Esophagus squamous epithelium (tissue), 5 donors: Measurements from ENCODE around the gene PSME4. TPM values are rescaled to one million over a fixed set of nuclear protein-coding genes. Genes with fewer than 3 reads are reported as not detected.

Source experiments
- DNase-seq: peaks from one replicate; lab custom pipeline; 2025; lab: John Stamatoyannopoulos, UW
- H3K27ac ChIP-seq, 4 donors: fragments of 200-600 bp; sonication (generic); one replicate each; pipeline ENCODE4 v1.5.1; 2016 to 2019; ENCODE audit warnings: mild to moderate bottlenecking in 1 of 4
- H3K27me3 ChIP-seq, 4 donors: fragments of 200-600 bp; sonication (generic); 1 replicate in 3 of 4; 2 replicates in 1 of 4; pipeline versions ENCODE4 v1.5.1 to v1.6.0; 2017 to 2021; ENCODE audit warnings: antibody characterized with exemption in 1 of 4
- H3K36me3 ChIP-seq, 3 donors: fragments of 200-600 bp; sonication (generic); one replicate each; pipeline ENCODE4 v1.5.1; 2016 to 2019
- H3K4me1 ChIP-seq, 3 donors: fragments of 200-600 bp; sonication (generic); one replicate each; pipeline ENCODE4 v1.5.1; 2017 to 2019
- H3K4me3 ChIP-seq, 4 donors: fragments of 200-600 bp; sonication (generic); 1 replicate in 3 of 4; 2 replicates in 1 of 4; pipeline ENCODE4 v1.5.1; 2016 to 2019; ENCODE audit warnings: mild to moderate bottlenecking in 2 of 4, moderate library complexity in 1 of 4
- H3K9me3 ChIP-seq, 3 donors: fragments of 200-600 bp; sonication (generic); one replicate each; pipeline ENCODE4 v1.5.1; 2016 to 2019
- POLR2A ChIP-seq, 4 donors: fragments of 450-650 bp; IDR thresholded peaks; one replicate each; pipeline ENCODE4 v1.6.1; 2017; ENCODE audit warnings: antibody characterized with exemption in 4 of 4, mild to moderate bottlenecking in 4 of 4, moderate library complexity in 3 of 4
- WGBS, 2 donors: methylation state at CpG; one replicate each; pipeline ENCODE4 v1.1.5; 2018; 5-methylcytosine and 5-hydroxymethylcytosine counted together
- intact Hi-C: fragments of 100-400 bp; cut with DNase I; formaldehyde crosslinking; loops from one replicate; pipeline ENCODE4 v1.15.0; 2022
- total RNA-seq, 4 donors: library from RNA; depleted of rRNA; stranded (reverse); fragments of >200 nt; gene quantifications; one replicate each; pipeline ENCODE4 v1.1.0, GENCODE V29; 2016
- TF ChIP-seq, protein P1 (sequence below), 6 experiments: fragments of 450-650 bp in 4 of 6; fragments of 200-600 bp in 2 of 6; sonication (generic) in 2 of 6; IDR thresholded peaks; one replicate each; pipeline ENCODE4 v1.5.1; 2016 to 2019; ENCODE audit warnings: antibody characterized with exemption in 6 of 6, mild to moderate bottlenecking in 4 of 6, moderate library complexity in 4 of 6
- donor health status: DM: yes; HTN: yes; CAD: no.

PSME4 gene
- total RNA-seq, 4 donors from 2014 or later, result 26.0 to 58.9 (median 44.0) TPM

GRCh38 chr2:53867773-53868172, 103.0 kb downstream of the PSME4 start:
- WGBS, 2 donors, result 94 to 95% methylated on average over 2 of the region's 2 CpGs

GRCh38 chr2:53867169-53867568, 103.6 kb downstream of the PSME4 start:
- H3K4me3 ChIP-seq, result no peak overlapping the region
- WGBS, 2 donors, result 90 to 92% methylated on average over 5 of the region's 5 CpGs
- intact Hi-C loops, result no loop called here
- H3K27me3 ChIP-seq, result no peaks in the 10 kb centered on the region
- H3K4me1 ChIP-seq, result no peaks in the 10 kb centered on the region
- H3K27ac ChIP-seq, result no peak overlapping the region
- peaks cover 0 to 94% (median 3%) of the 10 kb centered on the region in 3 donors for H3K36me3 ChIP-seq
- no peak for DNase-seq
- TF ChIP-seq, protein P1, sequence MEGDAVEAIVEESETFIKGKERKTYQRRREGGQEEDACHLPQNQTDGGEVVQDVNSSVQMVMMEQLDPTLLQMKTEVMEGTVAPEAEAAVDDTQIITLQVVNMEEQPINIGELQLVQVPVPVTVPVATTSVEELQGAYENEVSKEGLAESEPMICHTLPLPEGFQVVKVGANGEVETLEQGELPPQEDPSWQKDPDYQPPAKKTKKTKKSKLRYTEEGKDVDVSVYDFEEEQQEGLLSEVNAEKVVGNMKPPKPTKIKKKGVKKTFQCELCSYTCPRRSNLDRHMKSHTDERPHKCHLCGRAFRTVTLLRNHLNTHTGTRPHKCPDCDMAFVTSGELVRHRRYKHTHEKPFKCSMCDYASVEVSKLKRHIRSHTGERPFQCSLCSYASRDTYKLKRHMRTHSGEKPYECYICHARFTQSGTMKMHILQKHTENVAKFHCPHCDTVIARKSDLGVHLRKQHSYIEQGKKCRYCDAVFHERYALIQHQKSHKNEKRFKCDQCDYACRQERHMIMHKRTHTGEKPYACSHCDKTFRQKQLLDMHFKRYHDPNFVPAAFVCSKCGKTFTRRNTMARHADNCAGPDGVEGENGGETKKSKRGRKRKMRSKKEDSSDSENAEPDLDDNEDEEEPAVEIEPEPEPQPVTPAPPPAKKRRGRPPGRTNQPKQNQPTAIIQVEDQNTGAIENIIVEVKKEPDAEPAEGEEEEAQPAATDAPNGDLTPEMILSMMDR (IDR thresholded peaks at IDR 0.05), result no peak
- no peak for TF ChIP-seq POLR2A (IDR thresholded peaks at IDR 0.05)
- no peaks in the 10 kb centered on the region for H3K9me3 ChIP-seq

More at GRCh38 chr2:53867773-53868172, 103.0 kb downstream of the PSME4 start:
- Histone ChIP-seq H3K9me3 (no peaks in the 10 kb centered on the region), H3K4me3 (no peak overlapping the region), H3K36me3 (peaks cover 0 to 96% (median 3%) of the 10 kb centered on the region in 3 donors), H3K27me3 (no peaks in the 10 kb centered on the region), H3K27ac (no peak overlapping the region), H3K4me1 (no peaks in the 10 kb centered on the region)
- TF ChIP-seq, protein P1 (IDR thresholded peaks at IDR 0.05), result no peak
- no peak for TF ChIP-seq POLR2A (IDR thresholded peaks at IDR 0.05)
- intact Hi-C loops, result no loop called here
- no peak for DNase-seq

GRCh38 chr2:53865962-53866361, 104.8 kb downstream of the PSME4 start:
- peaks cover 0 to 82% (median 3%) of the 10 kb centered on the region in 3 donors for H3K36me3 ChIP-seq
- DNase-seq, result no peak
- intact Hi-C loops, result no loop called here

DNA sequence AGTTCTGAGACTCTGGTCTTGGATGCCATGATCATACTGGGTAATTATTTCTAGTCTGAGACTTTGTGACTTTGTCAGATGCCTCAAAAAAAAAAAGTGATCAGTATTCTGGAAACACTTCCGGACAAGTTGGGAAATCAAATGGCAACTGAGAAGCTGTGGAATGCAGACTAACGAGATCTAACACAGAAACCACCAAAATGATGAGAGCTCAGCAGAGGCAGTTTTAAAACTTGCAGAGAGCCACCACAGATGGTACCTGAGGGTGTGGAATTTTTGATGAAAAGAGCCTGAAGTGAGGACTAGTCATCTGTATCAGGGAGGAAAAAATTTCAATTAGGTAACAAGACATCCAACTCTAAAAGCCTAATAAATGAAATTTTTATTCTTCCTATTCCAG, 105.5 kb downstream of the PSME4 start:
- WGBS, 2 donors, result 60 to 70% methylated on average over 2 of the region's 2 CpGs
- H3K36me3 ChIP-seq, result peaks cover 0 to 75% (median 3%) of the 10 kb centered on the region in 3 donors
- TF ChIP-seq POLR2A (IDR thresholded peaks at IDR 0.05), result no peak
- TF ChIP-seq, protein P1 (IDR thresholded peaks at IDR 0.05), result no peak
- H3K27ac ChIP-seq, result no peak overlapping the region
- no peaks in the 10 kb centered on the region for H3K9me3 ChIP-seq
- no peak overlapping the region for H3K4me3 ChIP-seq
- intact Hi-C loops, result no loop called here
- no peaks in the 10 kb centered on the region for H3K27me3 ChIP-seq
- no peak for DNase-seq
- H3K4me1 ChIP-seq, result peaks cover 0 to under 1% (median 0%) of the 10 kb centered on the region in 3 donors

More at GRCh38 chr2:53865962-53866361, 104.8 kb downstream of the PSME4 start:
- Histone ChIP-seq H3K27ac (no peak overlapping the region), H3K9me3 (no peaks in the 10 kb centered on the region), H3K4me3 (no peak overlapping the region), H3K4me1 (no peaks in the 10 kb centered on the region), H3K27me3 (no peaks in the 10 kb centered on the region)
- TF ChIP-seq POLR2A (IDR thresholded peaks at IDR 0.05), result no peak
- TF ChIP-seq, protein P1 (IDR thresholded peaks at IDR 0.05), result no peak
- WGBS, 2 donors, result 81 to 94% methylated on average over 5 of the region's 5 CpGs

DNA sequence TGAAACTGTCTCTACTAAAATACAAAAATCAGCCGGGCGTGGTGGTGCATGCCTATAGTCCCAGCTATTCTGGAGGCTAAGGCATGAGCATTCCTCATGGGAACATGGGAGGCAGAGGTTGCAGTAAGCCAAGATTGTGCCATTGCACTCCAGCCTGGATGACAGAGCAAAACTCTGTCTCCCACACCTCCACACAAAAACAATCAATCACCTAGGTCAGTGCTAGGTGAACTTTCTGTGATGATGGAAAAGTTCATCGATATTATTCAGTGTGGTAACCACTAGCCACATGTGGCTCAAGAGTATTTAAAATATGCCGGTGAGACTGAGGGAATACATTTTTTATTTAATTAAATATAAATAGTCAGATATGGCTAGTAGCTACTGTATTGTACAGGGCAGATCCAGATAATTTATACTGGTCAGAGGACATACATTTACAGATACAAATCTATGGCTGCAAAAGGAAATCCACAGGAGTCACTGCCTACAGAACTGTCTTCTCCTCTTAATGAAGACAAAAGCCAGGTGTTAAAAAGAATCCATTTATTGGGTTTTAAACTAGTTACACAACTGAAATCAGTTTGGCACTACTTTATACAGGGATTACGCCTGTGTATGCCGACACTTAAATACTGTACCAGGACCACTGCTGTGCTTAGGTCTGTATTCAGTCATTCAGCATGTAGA, 107.1 kb downstream of the PSME4 start:
- Histone ChIP-seq H3K27me3 (no peaks in the 10 kb centered on the region), H3K4me3 (no peak overlapping the region), H3K9me3 (no peaks in the 10 kb centered on the region), H3K4me1 (peaks cover 0 to 15% (median 6%) of the 10 kb centered on the region in 3 donors), H3K27ac (no peak overlapping the region), H3K36me3 (peaks cover 0 to 67% (median 3%) of the 10 kb centered on the region in 3 donors)
- 84 to 96% methylated on average over 6 of the region's 6 CpGs for WGBS, 2 donors
- no peak for DNase-seq
- intact Hi-C loops, result no loop called here
- TF ChIP-seq, protein P1 (IDR thresholded peaks at IDR 0.05), result no peak
- TF ChIP-seq POLR2A (IDR thresholded peaks at IDR 0.05), result no peak
